Activated naive CD4-positive, alpha-beta T cell treated with anti-CD3 and anti-CD28 coated beads, Interleukin-2, amount 50 U/mL, for 24 hours (primary cell): Measurements from ENCODE around the gene POLE.

Experiments used
- H3K27ac Mint-ChIP-seq: one replicate; pipeline ENCODE4 v1.8.0; 2021; ENCODE audit warnings: mild to moderate bottlenecking, mixed read lengths
- H3K27me3 Mint-ChIP-seq: one replicate; pipeline ENCODE4 v1.8.0; 2021; ENCODE audit warnings: mixed read lengths
- H3K36me3 Mint-ChIP-seq: one replicate; pipeline ENCODE4 v1.8.0; 2021; ENCODE audit warnings: mixed read lengths
- H3K4me1 Mint-ChIP-seq: one replicate; pipeline ENCODE4 v1.8.0; 2021; ENCODE audit warnings: mixed read lengths
- H3K4me3 Mint-ChIP-seq: one replicate; pipeline ENCODE4 v1.8.0; 2021; ENCODE audit warnings: mild to moderate bottlenecking, mixed read lengths
- H3K9me3 Mint-ChIP-seq: one replicate; pipeline ENCODE4 v1.8.0; 2021; ENCODE audit warnings: mixed read lengths

The POLE gene

DNA sequence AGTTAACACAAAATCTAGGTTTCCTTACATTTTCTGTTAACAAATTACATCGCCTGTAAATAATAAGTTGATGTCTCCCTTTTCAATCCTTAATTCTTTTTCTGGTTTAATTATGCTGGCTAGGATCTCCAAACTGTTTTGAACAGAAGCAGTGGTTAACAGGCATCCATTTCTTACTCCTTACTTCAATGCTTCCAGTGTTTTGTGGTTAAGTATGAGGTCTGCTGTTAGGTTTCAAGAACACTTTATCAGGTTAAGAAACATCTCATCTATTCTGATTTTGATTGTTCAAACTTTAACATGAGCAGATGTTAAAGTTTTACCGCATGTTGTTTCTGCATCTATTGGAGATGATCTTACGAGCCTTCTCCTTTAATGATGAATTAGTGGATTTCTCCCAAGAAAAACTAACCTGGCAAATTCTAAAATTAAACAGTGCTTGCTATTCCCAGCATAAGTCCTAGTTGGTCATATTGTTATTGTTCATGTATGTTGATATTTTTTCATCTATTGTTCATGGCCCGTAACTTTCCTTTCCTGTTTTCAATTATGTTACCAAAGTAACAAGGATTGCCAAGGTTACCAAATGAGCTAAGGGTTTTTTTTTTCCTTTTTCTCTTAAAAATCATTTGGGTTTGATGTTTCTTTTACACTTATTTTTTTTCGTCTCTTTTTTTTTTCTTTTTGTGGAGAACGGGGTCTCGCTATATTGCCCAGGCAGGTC, 33.4 kb downstream of the POLE start:
- H3K4me3 Mint-ChIP-seq, result no peak overlapping the region
- no peaks in the 10 kb centered on the region for H3K9me3 Mint-ChIP-seq
- no peaks in the 10 kb centered on the region for H3K27me3 Mint-ChIP-seq
- peaks cover 7% of the 10 kb centered on the region for H3K36me3 Mint-ChIP-seq
- no peaks in the 10 kb centered on the region for H3K4me1 Mint-ChIP-seq
- H3K27ac Mint-ChIP-seq, result no peak overlapping the region

DNA sequence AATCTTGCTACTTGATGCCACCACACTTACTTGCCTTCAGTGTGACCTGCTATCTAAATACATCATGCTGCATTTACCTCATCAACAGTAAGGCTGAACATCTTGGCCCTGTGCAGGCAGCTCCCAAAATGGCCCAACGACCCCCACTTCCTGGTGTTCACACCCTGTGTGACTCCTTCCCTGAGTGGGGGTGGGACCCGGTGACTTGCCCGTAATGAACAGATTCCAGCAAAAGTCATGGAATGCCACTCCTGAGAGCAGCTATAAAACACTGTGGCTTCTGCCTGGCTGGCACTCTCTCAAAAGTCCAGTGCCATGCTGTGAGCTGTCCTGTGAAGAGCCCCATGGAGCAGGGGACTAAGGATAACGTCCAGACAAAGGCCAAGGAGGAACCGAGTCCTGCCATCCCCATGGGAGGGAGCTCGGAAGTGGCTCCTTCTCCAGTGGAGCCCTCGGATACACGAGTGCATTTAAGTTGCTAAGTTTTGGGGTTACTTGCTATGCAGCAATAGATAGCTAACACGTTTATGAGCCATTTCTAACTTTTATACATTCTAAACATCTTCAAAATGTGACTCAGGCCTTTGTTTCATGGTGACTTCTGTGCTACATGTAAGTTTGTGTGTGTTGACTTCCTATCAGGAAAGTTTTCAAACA, 35.6 kb downstream of the POLE start:
- no peaks in the 10 kb centered on the region for H3K4me1 Mint-ChIP-seq
- no peaks in the 10 kb centered on the region for H3K27me3 Mint-ChIP-seq
- no peak overlapping the region for H3K27ac Mint-ChIP-seq
- no peaks in the 10 kb centered on the region for H3K9me3 Mint-ChIP-seq
- H3K4me3 Mint-ChIP-seq, result no peak overlapping the region
- peaks cover 8% of the 10 kb centered on the region for H3K36me3 Mint-ChIP-seq

DNA sequence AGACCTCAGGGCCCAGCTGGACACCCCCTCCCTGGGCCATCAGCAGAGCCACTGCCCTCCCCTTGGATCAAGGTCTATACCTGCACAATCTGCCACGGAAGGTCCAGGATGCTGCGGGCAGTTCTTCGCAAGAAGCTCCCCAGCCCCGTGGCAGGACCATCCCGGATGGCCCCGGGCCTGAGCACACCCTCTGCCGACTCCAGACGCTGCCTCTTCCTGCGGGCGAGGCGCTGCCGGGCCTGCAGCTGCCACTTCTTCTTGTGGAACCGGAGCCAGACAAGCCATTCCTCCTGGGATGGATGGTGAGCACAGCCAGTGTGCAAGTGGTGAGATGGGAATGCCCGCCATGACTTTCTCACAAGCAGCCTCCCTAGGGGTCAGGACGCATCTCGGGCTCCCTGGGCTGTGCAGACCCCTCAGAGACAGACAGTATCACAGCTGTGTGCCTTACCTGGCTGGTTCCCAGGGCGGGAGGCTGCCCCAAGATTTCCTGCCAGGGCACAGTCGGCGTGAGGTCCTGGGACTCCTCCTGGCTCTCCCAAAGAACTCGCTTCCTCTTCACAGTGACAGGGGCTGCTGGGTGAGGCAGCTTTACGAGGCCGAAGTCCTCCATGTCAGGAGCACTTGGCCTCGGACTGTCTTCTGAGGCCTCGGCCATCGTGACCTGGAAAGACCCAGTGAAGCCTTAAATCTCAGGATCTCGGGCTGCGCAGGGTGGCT, 37.8 kb downstream of the POLE start:
- H3K36me3 Mint-ChIP-seq, result peaks cover 4% of the 10 kb centered on the region
- no peaks in the 10 kb centered on the region for H3K27me3 Mint-ChIP-seq
- H3K9me3 Mint-ChIP-seq, result no peaks in the 10 kb centered on the region
- no peak overlapping the region for H3K4me3 Mint-ChIP-seq
- no peak overlapping the region for H3K27ac Mint-ChIP-seq
- no peaks in the 10 kb centered on the region for H3K4me1 Mint-ChIP-seq

DNA sequence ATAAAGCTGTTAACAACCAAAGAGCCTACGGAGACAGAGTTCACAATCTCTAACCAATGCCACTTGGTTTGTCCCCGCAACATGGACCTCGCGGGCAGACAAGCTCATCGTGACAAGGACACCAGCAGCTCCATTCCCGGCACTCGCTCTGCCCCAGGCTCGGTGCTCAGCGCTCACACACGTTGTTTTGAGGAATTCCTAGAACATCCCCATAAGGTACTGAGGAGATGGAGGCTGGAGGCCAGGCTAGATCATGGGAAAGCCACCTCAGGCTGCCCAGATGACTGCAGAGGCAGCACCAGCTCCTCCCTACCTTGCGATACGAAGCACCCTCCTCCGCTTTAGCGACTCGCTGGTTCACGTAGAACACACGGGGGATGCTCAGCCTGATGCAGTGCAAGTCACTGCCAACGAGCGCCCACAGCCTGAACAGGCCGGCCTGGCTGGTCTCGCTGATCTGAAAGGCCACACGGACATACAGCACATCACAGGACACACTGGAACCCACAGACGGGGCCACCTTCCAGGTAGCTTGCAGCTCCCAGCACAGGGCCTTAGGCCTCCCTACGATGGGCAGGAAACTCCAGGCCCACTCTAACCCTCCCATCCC, 38.4 kb downstream of the POLE start:
- Mint-ChIP-seq H3K4me1 (no peaks in the 10 kb centered on the region), H3K9me3 (no peaks in the 10 kb centered on the region)

DNA sequence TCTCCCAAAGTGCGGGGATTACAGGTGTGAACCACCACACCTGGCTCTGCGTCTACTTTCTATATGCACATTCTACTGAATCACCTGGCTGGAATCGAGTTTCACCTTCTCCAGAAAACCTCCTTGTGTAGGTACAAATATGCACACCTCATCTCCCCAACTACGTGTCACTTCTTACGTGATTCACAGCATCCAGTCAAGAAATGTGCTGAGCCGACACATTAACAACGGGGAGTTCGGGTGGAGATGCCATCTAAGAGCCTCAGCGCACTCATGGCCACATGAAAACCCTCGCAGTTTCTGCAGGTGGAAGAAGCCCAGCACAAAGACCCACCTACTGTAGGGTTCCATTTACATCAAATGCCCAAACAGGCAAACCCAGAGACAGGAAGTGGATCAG, 39.3 kb downstream of the POLE start:
- H3K27ac Mint-ChIP-seq, result no peak overlapping the region
- H3K4me3 Mint-ChIP-seq, result no peak overlapping the region
- H3K9me3 Mint-ChIP-seq, result no peaks in the 10 kb centered on the region
- peaks cover 6% of the 10 kb centered on the region for H3K36me3 Mint-ChIP-seq
- H3K4me1 Mint-ChIP-seq, result no peaks in the 10 kb centered on the region
- H3K27me3 Mint-ChIP-seq, result no peaks in the 10 kb centered on the region

More for the DNA sequence above, 38.4 kb downstream of the POLE start:
- Mint-ChIP-seq H3K36me3 (peaks cover 4% of the 10 kb centered on the region), H3K27me3 (no peaks in the 10 kb centered on the region), H3K27ac (no peak overlapping the region), H3K4me3 (no peak overlapping the region)

DNA sequence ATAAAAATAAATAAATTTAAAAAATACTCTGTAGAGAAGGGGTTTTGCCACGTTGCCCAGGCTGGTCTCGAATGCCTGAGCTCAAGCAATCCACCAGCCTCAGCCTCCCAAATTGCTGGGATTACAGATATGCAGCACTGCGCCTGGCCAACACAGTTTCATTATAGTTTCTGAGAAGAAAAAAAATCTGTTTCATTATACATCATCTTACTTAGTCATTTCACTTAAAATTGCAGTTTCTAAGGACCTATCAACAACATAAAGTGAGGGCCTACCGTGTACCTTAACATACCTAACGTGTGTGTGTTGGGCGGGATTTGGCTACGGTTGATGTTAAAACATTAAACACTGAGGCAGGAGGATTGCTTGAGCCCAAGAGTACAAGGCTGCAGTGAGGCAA, 40.3 kb downstream of the POLE start:
- Mint-ChIP-seq H3K4me3 (no peak overlapping the region), H3K4me1 (no peaks in the 10 kb centered on the region), H3K9me3 (no peaks in the 10 kb centered on the region), H3K27ac (no peak overlapping the region), H3K36me3 (peaks cover 6% of the 10 kb centered on the region), H3K27me3 (no peaks in the 10 kb centered on the region)

DNA sequence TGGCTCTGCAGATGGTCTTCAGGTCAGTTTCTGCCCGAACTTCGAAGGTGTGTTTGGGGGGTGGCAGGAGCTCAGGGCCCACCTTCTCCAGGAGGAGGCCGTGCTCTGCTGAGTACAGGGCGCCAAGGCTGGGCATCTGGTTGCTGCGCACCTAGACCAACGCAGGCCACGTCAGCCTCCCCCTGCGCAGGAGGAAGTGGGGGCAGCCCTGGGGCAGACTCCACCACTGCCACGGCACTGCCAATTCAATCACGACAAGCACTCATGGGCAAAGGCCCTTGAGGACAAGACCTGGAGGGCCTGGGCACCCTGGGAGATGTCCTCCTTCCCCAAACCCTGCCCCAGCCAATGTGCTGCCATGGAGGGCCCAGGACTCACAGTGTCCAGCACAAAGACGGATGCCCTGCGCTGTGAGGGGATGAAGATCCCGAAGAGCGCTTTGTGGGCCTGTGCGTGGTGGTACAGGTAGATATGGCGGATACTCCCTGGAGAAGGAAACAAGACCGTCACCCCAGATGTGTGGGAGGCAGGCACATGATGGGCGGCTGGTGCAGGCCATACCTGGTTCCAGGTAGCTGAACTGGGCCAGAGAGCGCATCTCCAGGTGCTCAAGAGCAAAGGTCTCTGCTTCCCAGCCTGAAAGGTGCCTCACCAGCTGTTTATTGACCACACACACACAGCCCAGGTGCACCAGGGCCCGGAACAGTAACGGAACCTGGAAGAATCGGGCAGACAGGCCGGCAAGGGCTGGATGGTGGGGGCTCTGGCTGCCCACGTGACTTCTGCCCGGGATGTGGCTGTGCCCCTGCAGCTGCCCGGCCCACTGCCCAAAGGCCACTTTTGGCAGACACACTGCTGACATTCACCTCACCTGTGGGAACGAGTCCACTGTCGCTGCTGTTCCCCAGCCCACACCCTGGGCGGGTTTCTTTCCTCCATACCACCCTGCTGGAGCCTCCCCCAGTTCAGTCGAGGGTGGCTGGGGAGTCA, 44.0 kb downstream of the POLE start:
- no peaks in the 10 kb centered on the region for H3K4me1 Mint-ChIP-seq
- no peak overlapping the region for H3K4me3 Mint-ChIP-seq
- H3K27me3 Mint-ChIP-seq, result no peaks in the 10 kb centered on the region
- no peaks in the 10 kb centered on the region for H3K9me3 Mint-ChIP-seq
- peaks cover 13% of the 10 kb centered on the region for H3K36me3 Mint-ChIP-seq
- H3K27ac Mint-ChIP-seq, result no peak overlapping the region

DNA sequence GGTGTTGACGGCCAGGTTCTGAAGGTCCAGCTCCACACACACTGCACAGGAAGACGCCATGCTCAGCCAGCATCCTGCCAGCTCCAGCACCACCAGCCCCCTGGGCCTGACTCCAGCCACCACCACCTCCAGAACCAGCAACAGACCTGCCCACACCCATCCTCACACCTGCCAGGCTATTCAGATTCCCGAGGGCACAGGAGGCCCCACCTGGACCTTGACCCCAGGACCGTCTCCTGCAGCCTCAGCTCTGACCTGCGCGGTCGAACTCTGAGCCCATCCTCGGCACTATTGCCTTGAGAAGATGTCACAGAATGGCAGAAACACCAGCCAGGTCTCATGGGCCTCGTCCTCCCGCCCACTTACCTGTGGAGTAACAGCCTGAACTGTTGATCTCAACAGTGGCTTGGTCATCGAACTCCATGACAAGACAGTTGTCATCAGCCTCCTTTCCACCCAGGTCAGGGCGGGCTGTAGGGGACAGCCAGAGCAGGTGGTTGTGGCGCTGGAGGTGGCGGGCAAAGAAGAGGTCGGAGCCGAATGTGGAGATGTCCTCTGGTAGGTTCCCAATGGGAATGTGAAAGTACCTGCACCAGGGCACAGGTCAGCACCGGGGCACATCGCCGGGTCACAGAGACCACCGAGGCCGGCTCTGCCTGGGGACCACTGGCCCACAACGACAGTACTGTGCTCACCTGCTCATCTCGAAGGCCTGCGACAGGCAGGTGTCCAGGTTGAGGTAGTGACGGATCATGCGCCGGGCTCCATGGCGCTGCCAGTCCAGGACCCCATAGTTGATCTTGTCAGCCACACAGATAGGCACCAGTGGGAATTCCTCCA, 45.1 kb downstream of the POLE start:
- Mint-ChIP-seq H3K9me3 (no peaks in the 10 kb centered on the region), H3K27me3 (no peaks in the 10 kb centered on the region), H3K4me3 (no peak overlapping the region), H3K36me3 (peaks cover 15% of the 10 kb centered on the region), H3K4me1 (no peaks in the 10 kb centered on the region), H3K27ac (peak overlapping the region; percentile 59)

DNA sequence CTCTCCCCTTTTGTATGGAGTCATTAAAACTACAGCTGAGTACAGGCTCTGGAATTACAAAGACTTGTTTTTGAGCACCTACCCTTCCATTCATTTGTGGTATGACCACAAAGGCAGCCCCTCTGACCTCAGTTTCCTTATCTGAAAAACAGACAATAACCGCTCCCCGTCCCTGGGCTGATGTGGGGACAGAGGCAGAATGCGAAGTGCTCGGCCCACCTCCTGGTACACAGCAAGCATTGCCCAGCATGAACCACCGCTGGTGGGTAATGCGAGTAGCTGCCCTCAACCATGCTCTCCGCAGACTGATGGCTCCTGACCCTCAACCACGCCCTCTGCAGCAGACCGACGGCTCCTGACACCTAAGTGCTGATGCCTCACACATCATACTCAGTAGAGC, 46.2 kb downstream of the POLE start:
- H3K27me3 Mint-ChIP-seq, result no peaks in the 10 kb centered on the region
- H3K27ac Mint-ChIP-seq, result no peak overlapping the region
- peaks cover 16% of the 10 kb centered on the region for H3K36me3 Mint-ChIP-seq
- no peaks in the 10 kb centered on the region for H3K9me3 Mint-ChIP-seq
- no peaks in the 10 kb centered on the region for H3K4me1 Mint-ChIP-seq
- no peak overlapping the region for H3K4me3 Mint-ChIP-seq

DNA sequence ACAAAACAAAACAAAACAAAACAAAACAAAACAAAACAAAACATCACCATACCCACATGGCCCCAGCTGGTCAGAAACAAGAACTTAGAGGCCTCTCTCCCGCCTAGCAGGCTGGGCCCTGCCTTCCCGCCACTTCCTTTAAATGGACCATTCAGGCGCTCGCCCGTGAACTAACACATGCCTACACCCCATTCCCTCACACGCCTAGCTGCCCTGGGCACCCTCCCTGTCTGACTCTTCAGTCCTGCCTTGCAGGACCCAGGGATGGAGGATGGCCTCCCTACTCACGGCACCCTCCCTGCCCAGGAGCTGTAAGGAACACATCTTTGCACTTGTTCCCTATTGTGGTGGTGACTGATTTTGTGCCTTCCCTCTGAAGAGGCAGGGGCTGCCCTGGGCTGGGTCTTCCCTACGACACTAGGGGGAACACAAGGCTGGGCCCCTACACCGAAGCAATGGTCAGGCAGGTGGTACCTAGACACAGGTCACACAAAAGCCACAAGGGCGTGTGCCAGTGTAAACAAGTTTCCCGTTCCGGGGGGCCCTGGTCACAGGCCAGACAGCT, 47.1 kb downstream of the POLE start:
- H3K4me1 Mint-ChIP-seq, result no peaks in the 10 kb centered on the region
- H3K27ac Mint-ChIP-seq, result no peak overlapping the region
- no peak overlapping the region for H3K4me3 Mint-ChIP-seq
- H3K9me3 Mint-ChIP-seq, result no peaks in the 10 kb centered on the region
- no peaks in the 10 kb centered on the region for H3K27me3 Mint-ChIP-seq
- peaks cover 22% of the 10 kb centered on the region for H3K36me3 Mint-ChIP-seq

DNA sequence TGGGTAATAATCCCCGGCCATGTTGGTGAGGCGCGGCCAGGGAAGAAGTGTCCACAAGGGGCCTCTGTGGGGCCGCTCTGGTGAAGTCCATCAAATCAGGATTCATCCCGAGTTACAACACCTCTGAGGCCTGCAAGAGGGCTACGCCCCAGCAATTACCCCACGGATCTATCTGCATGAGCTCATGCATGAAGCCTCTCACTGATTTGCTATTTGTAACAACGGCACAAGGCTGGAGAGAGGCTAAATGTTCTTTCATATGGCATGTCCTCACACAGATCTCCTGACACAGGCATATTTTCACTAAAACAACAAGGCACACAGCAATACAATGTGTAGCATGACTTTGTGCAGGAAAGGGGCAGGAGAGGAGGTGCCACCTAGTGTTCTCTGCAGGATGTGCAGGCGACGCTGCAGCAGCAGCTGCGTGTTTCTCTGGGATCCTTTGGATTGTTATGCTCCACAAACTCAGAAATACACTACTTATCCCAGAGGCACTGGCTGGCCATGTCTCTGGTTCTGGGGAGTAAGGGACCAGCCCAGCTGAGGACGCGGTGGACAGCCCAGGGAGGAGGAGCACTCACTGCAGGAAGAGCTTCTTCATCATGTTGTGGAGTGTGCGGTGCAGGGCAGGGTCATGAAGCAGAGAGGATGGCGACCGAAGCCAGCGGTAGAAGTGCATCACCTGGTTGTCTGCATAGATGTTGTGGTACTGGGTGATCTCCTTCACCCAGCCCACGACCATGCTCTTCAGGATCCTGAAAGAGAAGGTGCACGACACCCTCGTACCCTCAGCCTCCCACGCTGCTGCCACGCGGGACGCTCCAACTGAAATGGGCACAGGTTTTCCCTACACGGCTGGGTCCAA, 48.4 kb downstream of the POLE start:
- Mint-ChIP-seq H3K27me3 (no peaks in the 10 kb centered on the region), H3K27ac (no peak overlapping the region), H3K4me3 (no peak overlapping the region), H3K9me3 (no peaks in the 10 kb centered on the region), H3K36me3 (peaks cover 26% of the 10 kb centered on the region), H3K4me1 (no peaks in the 10 kb centered on the region)

DNA sequence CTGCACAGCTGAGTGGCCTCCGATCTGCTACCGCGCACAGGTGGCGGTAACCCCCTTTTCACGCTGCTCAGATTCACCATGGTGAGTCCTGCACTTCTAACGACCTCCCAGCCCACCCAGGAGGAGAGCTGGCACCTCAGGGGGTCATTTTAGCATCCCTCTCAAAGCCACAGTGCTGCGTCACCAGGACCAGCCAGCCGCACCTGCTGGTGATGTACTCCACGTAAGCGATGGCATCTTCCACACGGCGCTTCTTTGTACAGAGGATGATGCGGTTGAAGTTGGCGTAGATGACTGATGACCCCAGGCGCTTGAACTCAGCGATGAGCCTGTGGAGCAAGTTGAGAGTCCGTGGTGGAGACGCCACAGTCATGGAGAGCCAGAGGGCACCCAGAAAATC, 49.3 kb downstream of the POLE start:
- H3K27ac Mint-ChIP-seq, result no peak overlapping the region
- peaks cover 24% of the 10 kb centered on the region for H3K36me3 Mint-ChIP-seq

More for the DNA sequence above, 49.3 kb downstream of the POLE start:
- Mint-ChIP-seq H3K4me1 (no peaks in the 10 kb centered on the region), H3K4me3 (no peak overlapping the region), H3K9me3 (no peaks in the 10 kb centered on the region), H3K27me3 (no peaks in the 10 kb centered on the region)
